HG03108 (cell line): ENCODE measurements around the gene OR8S1.
"Not testable (repeated sequence)": the region's sequence is repeated elsewhere in the genome, so short reads cannot be mapped to it uniquely, and the experiment has no call there.

Experiments
- ATAC-seq: cut with Tn5 transposase; IDR thresholded peaks from one replicate; pipeline ENCODE4 v1.9.1; 2021; ENCODE audit warnings: moderate library complexity; ENCODE audit not compliant: unreplicated experiment

The OR8S1 gene

GRCh38 chr12:48525332-48525731 is at the start of gene OR8S1:
Gene OR8S1, plus strand, starts transcription at chr12:48525632. Its CDS starts 0 bp downstream, at chr12:48525632.
- no peak for ATAC-seq

GRCh38 chr12:48482198-48482597 is 43.2 kb upstream of the OR8S1 start, which contains the start of gene C12orf54:
Gene C12orf54, plus strand, starts transcription at chr12:48482498. Its CDS starts 799 bp downstream, at chr12:48483297.
- no peak for ATAC-seq

GRCh38 chr12:48482930-48483329 is 42.5 kb upstream of the OR8S1 start:
- ATAC-seq = no peak

GRCh38 chr12:48486261-48486660 is 39.2 kb upstream of the OR8S1 start:
- no peak for ATAC-seq

- ATAC-seq = no peak
Measured at GRCh38 chr12:48486679-48487078, 38.8 kb upstream of the OR8S1 start.

- ATAC-seq = peak; percentile 99
Measured at GRCh38 chr12:48489012-48489411, 36.4 kb upstream of the OR8S1 start.

- not testable (repeated sequence) for ATAC-seq
Measured at GRCh38 chr12:48489456-48489855, 36.0 kb upstream of the OR8S1 start.

- not testable (repeated sequence) for ATAC-seq
Measured at GRCh38 chr12:48500281-48500680, 25.2 kb upstream of the OR8S1 start.

GRCh38 chr12:48506836-48507235 is 18.6 kb upstream of the OR8S1 start:
- ATAC-seq = not testable (repeated sequence)

- no peak for ATAC-seq
Measured at GRCh38 chr12:48508987-48509386, 16.4 kb upstream of the OR8S1 start.

GRCh38 chr12:48510111-48510510 is 15.3 kb upstream of the OR8S1 start:
- ATAC-seq = no peak

- ATAC-seq = peak; percentile 67
Measured at GRCh38 chr12:48512855-48513254, 12.6 kb upstream of the OR8S1 start.

GRCh38 chr12:48514728-48515127 is 10.7 kb upstream of the OR8S1 start:
- ATAC-seq = no peak

GRCh38 chr12:48520381-48520780 is 5.1 kb upstream of the OR8S1 start:
- not testable (repeated sequence) for ATAC-seq

GRCh38 chr12:48527891-48528670 is 2.6 kb downstream of the OR8S1 start:
- no peak for ATAC-seq

- ATAC-seq = no peak
Measured at GRCh38 chr12:48532601-48533000, 7.2 kb downstream of the OR8S1 start.

- no peak for ATAC-seq
Measured at GRCh38 chr12:48536602-48537001, 11.2 kb downstream of the OR8S1 start.

GRCh38 chr12:48542300-48542928 is 17.0 kb downstream of the OR8S1 start:
- no peak for ATAC-seq

- no peak for ATAC-seq
Measured at GRCh38 chr12:48545833-48546469, 20.5 kb downstream of the OR8S1 start.

- not testable (repeated sequence) for ATAC-seq
Measured at GRCh38 chr12:48547012-48547411, 21.6 kb downstream of the OR8S1 start.

GRCh38 chr12:48551636-48552035 is 26.2 kb downstream of the OR8S1 start:
- not testable (repeated sequence) for ATAC-seq
